Stimulated activated naive CD8-positive, alpha-beta T cell treated with anti-CD3 and anti-CD28 coated beads, Interleukin-15, Interleukin-2, amounts not matched to agents 100 U/mL and 50 U/mL, for 24 hours (primary cell): ENCODE measurements around the gene HOXC5.

Experiments
- ATAC-seq: fragments of 150-1000 bp; cut with Tn5 transposase; one replicate; pipeline ENCODE4 v1.10.0; 2021
- DNase-seq: peaks from one replicate; pipeline ENCODE4 v3.0.0; 2021

HOXC5 gene

DNA sequence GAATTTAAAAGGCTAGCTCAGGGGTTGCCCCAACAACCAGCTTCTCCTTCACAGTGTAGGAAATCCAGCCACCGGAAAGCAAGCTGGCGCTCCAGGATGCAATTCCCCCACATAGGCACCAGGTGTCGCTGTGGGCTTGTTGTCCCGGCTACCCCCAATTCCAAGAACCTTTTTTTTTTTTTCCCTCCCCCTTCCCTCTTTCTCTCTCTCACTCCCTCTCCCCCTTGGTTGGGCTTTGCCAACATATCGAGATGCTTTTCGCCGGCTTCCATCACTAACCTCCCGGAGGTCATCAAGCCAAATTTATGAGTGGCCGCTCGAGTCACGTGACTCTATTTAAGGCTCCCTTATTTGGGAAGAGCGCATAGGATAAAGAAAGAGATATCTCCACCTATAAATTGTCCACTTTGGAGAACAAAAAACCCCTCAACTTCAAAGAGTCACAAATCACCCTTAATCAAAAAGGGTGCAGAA, at the start of gene HOXC5:
Gene HOXC5 (plus strand): TSS at position 424 of the 474 bp plus-strand sequence. CDS start 73 bp downstream, outside the sequence.
- DNase-seq = peak; percentile 71
- no peak for ATAC-seq

DNA sequence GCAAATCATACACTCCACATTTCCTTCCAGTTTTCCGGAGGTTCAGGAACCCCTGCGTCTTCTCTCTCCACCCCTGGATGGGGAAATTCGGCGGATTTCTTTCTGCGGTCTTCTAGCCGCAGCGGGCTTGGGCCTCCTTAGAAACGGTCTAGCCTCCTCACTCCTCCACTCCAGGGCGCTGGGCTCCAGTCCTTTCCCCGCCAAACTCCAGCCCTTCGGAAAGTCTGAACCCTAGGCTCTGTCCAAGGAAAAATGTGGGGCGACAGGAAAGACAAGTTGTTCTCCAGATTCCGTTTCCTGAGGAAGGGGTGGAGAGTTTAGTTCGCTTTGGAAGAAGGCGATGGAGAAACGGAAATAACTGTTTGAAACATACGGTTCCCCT, 49.3 kb upstream of the HOXC5 start:
- ATAC-seq (no peak), DNase-seq (no peak)

DNA sequence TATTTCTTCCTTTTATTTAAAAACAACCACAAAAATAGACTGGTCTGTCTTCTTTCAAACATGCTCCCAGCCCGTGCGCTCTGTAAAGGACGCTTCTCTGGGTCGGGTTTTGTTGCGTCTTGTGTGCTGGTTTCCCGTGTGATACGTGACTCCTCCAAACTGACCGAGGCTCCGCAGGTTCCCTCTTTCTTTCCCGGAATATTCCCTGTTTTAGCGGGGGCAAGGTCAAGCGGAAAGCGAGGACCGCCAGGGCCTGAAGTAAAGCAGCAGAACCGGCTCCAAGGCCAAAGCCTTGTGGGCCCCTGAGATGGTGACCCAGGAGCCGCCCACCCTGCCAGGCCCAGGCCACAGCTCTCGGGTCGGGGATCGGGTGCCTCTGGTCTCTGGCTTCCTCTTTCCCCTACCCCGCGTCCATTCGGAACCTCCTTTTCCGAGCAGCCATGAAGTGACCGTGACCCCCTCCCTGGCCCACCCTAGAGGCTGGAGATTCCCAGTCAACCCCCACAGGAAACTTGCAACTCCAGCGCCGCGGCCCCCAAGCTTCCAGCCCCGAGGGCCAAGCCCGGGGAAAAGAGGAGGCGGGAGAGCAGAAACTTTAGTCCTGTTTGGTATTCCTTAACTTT, 48.8 kb upstream of the HOXC5 start:
- DNase-seq (no peak), ATAC-seq (no peak)

DNA sequence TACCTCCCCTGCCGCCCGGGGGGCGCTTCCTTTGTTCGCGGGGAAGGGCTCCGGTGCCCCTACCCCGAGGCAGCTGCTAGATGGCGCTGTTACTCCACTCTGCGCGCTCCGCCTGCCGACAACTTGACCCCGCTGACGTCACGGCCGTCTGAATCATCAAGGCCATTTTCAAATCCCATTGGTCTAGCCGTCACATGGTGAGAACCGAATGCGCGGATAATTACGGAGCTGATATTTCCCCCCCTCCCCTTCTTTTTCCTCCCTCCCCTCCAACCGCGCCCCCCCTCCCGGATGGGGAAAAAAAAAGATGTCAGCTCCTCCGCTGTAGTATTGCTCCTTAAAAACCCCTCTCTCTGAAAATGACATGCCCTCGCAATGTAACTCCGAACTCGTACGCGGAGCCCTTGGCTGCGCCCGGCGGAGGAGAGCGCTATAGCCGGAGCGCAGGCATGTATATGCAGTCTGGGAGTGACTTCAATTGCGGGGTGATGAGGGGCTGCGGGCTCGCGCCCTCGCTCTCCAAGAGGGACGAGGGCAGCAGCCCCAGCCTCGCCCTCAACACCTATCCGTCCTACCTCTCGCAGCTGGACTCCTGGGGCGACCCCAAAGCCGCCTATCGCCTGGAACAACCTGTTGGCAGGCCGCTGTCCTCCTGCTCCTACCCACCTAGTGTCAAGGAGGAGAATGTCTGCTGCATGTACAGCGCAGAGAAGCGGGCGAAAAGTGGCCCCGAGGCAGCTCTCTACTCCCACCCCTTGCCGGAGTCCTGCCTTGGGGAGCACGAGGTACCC, 47.8 kb upstream of the HOXC5 start, which contains the start of gene HOXC10:
Gene HOXC10 (plus strand): TSS at position 246 of the 791 bp plus-strand sequence. CDS start 114 bp downstream, at position 360.
- ATAC-seq = peak; percentile 84
- peak; percentile 91 for DNase-seq

DNA sequence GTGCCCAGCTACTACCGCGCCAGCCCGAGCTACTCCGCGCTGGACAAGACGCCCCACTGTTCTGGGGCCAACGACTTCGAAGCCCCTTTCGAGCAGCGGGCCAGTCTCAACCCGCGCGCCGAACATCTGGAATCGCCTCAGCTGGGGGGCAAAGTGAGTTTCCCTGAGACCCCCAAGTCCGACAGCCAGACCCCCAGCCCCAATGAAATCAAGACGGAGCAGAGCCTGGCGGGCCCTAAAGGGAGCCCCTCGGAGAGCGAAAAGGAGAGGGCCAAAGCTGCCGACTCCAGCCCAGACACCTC, 47.2 kb upstream of the HOXC5 start:
- ATAC-seq = no peak
- DNase-seq = no peak

DNA sequence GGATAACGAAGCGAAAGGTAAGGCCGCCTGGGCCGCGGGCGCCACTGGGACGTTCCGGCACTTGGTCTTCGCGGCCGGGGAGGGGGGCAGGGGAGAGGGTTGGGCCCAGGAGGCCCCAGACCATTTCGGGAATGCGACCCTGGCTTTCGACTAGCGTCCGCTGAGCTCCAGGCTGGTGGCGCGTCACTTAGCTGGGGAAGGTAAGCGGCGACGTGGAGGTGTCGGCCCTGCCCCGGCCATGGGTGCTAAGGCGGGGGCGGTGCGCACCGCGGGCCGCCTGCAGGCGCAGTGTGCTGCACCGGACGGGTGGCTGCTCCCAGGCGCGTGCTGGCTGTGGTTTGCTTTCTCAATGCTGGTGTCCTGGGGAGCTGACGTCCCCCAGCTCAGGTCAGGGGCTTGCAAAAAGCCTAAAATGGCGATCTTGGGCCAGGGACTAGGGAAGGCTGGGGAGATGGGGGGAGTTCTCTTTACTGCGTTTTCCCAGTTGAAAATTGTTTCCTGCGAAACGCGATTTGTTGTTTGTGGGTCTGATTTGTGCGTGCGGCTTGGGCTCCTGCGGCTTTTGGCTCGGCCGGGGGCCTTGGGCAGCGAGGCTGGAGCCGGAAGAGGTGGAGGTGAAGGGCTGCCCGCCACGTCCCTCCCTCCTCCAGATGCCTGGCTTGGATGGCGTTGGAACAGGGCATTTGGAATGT, 46.7 kb upstream of the HOXC5 start:
- DNase-seq = no peak
- no peak for ATAC-seq

DNA sequence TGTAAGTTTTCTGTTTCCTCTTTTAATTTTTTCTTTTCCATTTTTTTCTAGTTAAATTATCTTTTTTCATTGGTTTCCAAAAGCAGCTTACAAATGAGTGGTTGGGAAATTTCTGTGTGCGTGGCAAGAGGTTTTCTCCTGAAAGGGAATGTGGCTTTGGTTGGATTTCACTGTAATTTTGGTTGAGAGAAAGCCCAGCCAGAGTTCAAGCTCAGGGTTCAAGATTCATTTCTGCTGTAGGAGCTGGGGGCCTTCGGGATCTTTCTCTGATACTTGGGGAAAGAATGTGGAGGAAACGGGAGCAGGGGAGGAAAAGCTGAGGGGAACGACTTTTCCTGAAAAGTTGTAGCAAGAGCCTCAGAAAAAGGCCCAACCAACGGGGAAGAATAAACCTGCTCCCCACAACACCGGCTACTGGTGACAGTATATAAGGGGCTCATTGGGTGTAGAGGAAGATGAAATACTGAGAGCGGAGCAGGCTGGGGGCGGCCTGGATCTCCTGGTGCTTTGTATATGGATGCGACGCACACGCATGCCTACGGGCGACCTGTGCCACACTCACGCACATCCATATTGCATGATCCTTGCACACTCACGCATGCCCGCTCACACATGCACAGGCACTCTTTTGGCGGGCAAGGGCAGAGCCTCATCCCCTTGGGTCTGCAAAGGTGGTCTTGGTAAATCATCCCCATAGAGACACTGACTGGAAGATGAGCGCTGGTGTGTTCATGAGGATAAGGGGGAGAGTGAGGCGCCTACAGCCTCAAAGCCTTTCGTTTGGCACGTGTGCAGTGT, 46.0 kb upstream of the HOXC5 start:
- no peak for ATAC-seq
- DNase-seq = no peak

DNA sequence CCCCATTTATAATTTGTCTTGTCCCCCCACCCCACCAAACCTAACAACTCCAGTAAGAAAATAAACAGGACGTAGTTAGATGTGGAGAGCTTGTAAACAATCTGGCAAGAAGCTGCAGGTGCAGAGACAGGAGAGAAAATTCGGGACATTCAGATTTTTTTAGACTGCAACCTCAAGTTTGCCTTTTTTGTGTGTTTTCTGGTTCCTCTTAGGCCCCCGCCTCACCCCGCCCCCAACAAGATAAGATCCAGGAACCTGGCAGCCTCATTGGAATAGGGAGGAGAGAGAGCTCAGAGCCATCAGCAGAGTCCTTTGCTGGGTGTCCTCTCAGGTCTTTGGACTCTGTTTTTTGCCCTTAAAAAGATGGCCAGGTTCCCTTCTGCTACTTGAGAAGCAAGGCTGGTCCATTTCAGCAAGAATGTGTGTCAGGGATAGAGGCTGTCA, 45.0 kb upstream of the HOXC5 start:
- ATAC-seq (no peak), DNase-seq (no peak)

DNA sequence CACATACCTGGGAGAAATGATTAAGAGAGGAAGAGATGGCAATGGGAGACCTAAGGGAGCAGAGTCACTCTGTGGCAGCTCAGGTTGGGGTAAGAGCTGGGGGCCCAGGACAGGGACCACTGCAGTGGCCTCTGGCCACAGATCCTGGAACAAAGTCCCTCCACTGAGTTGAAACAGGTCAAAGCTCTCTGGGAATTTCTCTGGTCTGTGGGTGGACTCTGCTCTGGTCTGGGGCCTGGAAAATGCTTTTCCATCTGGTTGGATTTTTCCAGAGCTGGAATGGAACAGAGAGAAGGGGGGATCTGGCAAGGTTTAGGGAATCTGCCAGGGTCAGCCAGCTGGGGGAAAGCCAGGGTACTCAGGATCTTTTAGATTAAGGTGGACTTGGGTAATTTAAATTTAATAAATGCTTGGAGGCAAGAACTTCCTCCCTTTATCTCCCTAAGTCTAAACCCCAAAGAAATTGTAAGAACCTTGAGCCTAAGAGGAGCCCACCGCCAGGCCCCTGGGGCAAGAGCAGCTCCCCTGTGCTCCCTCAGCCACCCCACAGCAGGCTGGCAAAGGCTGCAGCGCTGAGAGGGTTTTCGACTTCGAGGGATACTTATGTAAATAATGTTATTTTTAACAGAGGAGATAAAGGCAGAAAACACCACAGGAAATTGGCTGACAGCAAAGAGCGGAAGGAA, 44.2 kb upstream of the HOXC5 start:
- DNase-seq = no peak

DNA sequence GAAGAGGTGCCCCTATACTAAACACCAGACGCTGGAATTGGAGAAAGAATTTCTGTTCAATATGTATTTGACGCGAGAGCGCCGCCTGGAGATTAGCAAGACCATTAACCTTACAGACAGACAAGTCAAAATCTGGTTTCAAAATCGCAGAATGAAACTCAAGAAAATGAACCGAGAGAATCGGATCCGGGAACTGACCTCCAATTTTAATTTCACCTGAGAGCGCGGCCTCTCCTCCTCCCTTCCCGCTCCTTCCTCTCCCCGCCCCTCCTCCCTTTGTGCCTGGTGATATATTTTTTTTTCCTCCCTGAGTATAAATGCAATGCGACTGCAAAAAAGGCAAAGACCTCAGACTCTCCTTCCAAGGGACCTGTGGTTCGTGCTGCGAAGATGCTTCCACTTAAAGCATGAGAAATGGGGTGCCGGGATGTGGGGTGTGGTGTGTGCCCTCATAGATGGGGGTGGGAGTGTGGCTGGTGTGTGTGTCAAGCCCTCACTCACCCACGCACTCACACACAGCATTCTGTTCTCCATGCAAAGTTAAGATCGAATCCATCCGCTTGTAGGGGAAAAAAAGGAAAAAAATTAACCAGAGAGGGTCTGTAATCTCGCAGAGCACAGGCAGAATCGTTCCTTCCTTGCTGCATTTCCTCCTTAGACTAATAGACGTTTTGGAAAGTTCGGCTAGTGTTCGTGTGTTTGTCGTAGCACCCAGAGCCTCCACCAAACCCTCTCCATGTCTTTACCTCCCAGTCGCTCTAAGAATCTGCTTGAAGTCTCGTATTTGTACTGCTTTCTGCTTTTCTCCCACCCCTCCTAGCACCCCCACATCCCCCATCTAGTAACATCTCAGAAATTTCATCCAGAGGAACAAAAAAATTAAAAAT, 43.4 kb upstream of the HOXC5 start:
- DNase-seq (no peak), ATAC-seq (no peak)

More for the DNA sequence above, 44.2 kb upstream of the HOXC5 start:
- ATAC-seq = no peak

DNA sequence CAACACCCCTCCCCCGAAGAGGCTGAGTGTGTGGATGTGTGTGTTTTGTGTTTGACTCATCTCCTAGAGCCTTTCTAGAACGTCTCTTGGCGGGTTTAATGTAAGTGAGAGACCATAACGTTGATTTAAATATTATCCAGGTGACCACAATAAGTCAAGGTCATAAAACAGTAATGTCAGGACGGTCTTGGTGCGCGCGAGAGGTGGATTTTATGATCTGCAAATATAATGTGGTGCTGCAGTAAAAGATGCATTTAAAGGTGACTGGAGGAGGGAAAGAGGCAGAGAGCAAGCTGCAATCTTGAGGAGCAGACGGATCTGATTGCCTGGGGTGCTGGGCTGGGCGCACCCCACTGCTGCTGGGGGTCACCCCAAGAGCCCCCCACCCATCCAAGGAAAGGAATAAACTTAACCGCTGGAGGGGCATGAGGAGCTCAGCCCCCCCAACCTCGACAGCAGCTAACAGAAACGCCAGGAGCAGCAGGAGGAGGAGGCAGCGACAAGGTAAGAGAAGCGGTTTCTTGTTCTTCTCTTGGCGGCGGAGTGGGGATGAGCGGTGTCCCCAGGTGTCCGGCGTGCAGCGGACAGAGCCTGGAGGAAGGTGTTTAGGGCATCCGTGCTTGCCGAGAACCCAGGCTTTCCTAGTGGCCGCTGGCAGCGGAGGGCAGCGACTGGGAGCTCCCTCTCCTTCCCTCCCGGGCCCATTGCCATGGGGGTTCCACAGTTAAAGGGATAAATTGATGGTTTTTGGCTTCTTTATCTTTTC, 42.4 kb upstream of the HOXC5 start:
- DNase-seq = no peak
- no peak for ATAC-seq

DNA sequence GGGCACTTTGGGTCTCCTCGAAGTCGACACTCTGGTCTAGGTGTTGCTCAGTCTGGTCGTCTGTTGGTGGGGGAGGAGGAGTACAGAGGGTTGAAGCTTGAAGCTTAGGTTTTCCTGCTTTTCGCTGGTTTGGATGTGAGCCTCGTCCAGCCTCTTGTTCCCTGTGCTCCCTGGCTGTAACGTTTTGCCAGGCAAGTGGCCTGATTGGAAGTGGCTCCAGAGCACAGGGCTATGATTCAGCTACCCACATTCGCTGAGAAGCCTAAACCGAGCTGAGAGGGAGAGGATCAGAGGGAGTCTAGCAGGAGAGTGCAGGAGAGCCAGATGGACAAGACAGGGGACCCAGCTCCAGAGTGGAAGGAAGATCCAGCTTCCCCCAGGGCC, 41.8 kb upstream of the HOXC5 start:
- no peak for ATAC-seq
- DNase-seq = no peak

DNA sequence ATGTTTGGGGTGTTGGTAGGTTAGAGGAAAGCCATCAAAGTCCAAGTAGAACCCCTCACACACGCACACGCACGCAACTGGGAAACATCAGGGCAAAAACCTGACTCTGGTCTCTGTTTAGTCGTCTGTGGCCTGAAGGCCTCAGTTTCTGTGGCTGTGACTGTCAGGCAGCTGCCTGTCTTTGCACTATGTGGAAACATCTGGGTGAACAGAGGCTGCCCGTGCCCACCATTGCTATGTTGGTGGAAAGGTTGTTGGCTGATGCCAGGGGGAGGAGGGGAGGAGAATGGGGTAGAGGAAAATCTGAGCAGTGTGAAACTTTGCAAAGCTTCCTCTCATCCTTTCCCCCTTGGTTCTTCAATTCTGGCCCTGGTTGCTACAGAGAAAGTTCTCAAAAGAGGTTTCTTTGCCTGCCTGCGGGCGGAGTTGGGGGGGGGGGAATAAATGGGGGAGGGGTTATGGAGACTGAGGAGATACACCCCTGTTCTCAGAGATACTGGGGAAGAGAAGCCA, 40.4 kb upstream of the HOXC5 start:
- DNase-seq (no peak), ATAC-seq (peak; percentile 28)

DNA sequence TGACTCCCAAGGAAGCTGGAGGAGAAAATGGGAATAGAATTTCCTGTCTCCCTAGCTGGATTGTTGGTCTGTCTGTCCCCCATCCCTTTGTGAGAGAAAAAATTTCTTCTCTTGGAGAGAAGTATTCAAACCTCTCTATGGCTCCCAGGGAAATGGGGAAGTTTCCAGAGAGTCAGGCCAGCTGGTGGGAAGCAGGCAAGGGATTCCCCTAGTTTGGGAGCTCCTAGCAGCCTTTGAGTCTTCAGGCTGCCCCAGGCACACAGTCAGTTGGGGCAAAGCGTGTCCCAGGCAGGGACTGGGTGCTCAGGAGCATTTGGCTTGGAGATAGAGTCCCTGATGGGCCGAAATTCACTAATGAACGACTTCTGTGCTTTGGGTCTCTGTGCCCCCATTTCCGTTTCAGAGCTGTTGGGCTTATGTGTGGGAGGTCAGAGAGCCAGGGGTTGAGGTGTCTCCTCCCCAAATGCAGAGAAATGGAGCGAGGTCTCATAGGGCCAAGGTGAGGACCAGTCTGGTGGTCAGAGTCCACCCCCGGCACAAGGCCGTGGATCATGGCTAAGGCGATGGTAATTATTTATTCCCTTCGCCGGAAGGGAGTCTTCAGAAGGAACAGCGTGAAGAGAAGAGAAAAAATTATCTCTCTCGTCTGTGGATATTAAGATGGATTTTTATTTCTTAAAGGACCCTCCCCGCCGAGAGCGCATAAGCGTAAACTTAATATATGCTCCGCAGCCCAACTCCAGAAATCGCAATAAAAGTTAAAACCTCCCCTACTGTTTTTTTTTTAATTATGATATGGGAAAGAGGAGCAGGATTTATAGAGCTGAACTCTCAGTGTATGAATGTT, 39.5 kb upstream of the HOXC5 start:
- ATAC-seq (no peak), DNase-seq (no peak)

DNA sequence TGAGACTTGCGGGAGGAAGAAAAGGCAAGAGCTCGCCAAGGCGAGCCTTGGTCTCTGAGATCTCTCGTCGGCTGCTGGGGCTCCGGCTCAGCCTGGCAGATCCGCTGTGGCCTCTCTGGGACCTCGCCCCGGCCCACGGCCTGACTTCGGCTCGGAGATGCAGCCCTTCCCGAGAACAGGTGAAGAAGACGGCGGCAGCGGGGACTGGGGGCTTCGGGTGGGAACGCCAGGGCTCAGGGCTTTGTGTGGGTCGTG, 38.9 kb upstream of the HOXC5 start:
- no peak for ATAC-seq
- no peak for DNase-seq

DNA sequence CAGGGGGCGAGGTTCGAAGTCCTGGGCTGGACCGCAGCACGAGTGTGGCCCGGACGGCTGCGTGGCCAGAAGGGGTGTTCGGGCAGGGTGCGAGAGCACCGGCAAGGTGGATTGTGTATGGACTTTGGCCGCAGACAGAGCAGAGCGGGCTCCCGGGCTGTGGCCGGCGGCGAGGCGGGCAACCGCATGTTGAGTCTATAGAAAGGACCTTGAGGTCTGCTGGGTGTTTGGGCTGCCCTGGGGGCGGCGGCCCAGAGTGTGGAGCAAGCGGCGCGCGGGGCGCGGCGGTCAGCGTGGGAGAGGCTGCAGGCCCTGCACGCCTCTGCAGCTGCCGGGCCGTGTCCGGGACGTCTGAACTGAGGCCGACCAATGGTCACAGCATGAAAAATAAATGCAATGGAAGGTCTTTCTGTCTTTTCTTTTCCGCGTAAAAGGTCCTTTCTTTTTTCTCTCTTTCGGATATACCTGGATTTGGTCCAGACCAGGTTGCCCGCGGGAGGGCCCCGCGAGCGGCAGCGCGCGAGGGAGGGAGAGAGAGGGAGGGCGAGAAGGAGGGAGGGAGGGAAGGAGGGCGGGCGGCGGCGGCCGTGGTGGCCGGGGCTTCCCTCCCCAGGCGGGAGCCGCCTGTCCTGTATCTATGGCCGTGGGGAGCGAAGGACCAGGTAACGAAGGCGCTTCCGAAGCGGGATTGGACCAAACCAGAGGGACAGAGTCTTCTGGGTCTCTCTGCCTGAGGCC, 38.4 kb upstream of the HOXC5 start:
- DNase-seq (no peak), ATAC-seq (no peak)

DNA sequence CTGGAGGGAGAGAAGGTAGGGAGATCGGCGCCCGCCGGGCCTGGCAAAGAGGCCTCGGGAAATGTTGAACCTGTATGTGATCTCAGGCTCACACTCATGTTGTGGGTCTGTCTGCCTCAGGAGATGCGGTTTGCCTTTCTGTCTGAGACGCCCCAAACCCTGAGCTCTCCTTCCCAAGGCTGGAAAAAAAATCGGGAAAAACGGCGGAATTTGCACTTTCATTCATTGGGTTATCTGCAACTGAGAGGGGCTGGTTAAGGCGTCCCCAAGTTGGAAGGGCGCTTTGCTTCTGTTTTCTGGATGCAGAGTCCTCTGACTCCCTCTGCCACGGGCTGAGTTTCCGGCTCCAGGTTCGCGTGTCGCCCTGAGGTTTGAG, 37.9 kb upstream of the HOXC5 start:
- DNase-seq = no peak
- no peak for ATAC-seq
